ENCODE measurements around the gene ITGA2B. TPM values are rescaled to one million over a fixed set of nuclear protein-coding genes. Genes with fewer than 3 reads are reported as not detected.

Gene ITGA2B
- total and polyA plus RNA-seq, 2 of the 4 experiments (the other 2 are of a cell fraction), result under 0.01 to 0.26 TPM

GRCh38 chr17:44351464-44351863 is 38.0 kb downstream of the ITGA2B start:
- H4K20me1 ChIP-seq (ENCODE audit: insufficient read depth, low read length), result peaks cover 16% of the 10 kb centered on the region; the same call in 1 of the 2 replicates
- dilution Hi-C loops (cut with HindIII; ENCODE audit: low sequenced_read_pairs, unreplicated experiment), result no loop called here
- WGBS, 2 experiments (ENCODE audit: extremely low coverage in 2 of 2, insufficient read length in 1 of 2), result 100% methylated on average over 5 of the region's 8 CpGs; no CpG with 5 or more reads in 1 of the 2 experiments

More at GRCh38 chr17:44351464-44351863, 38.0 kb downstream of the ITGA2B start:
- in situ Hi-C loops (cut with MboI; ENCODE audit: low sequenced_read_pairs), result no loop called here
- no peak overlapping the region for H2AK5ac ChIP-seq (ENCODE audit: low read depth, low read length)
- H2AK9ac ChIP-seq (replicated peaks; ENCODE audit: low read depth, low read length, poor library complexity), result no peak overlapping the region
- no peaks in the 10 kb centered on the region for H3K9me3 ChIP-seq (ENCODE audit: control insufficient read depth, insufficient read depth, low read length)
- H3K27ac ChIP-seq (ENCODE audit: insufficient read depth, low read length), result no peak overlapping the region
- no peak overlapping the region for H2AFZ ChIP-seq (replicated peaks; ENCODE audit: low read length, poor library complexity)
- H3K56ac ChIP-seq (ENCODE audit: extremely low read depth, insufficient read depth, low read length), result no peak overlapping the region
- no peak overlapping the region for H2BK20ac ChIP-seq (ENCODE audit: low read depth, low read length)
- no peak overlapping the region for H4K5ac ChIP-seq (ENCODE audit: low read depth, low read length)
- no peak overlapping the region for H2BK120ac ChIP-seq (ENCODE audit: low read depth, low read length)
- ATAC-seq (ENCODE audit: low read depth) (no peak), DNase-seq (no peak)
- H3K36me3 ChIP-seq (ENCODE audit: control insufficient read depth, insufficient read depth, low read length), result peaks cover 43% of the 10 kb centered on the region
- H3K18ac ChIP-seq (ENCODE audit: low read depth, low read length), result no peak overlapping the region
- H4K91ac ChIP-seq (ENCODE audit: insufficient read depth, low read depth, low read length), result no peak overlapping the region
- intact Hi-C loops (cut with micrococcal nuclease), result no loop called here
- no peak overlapping the region for H3K23ac ChIP-seq (ENCODE audit: low read depth, low read length)
- H3K14ac ChIP-seq (replicated peaks; ENCODE audit: low read depth, low read length), result no peak overlapping the region
- H3K4me3 ChIP-seq (ENCODE audit: insufficient read depth, low read depth, low read length), result no peak overlapping the region
- peaks cover 2 to 18% of the 10 kb centered on the region in 2 experiments for H3K79me1 ChIP-seq (ENCODE audit: low read depth in 1 of 2, low read length in 2 of 2)
- H4K8ac ChIP-seq (ENCODE audit: low read depth in 2 of 2, low read length in 2 of 2), result no peak overlapping the region
- ChIA-PET CTCF (interaction anchor here (2.0 kb wide), 1 partner anchor 12 kb away, joined by 5 read pairs; the partner anchor contains the start of gene FAM171A2), POLR2A (ENCODE audit: unreplicated experiment) (no interaction called here)
- no peak overlapping the region for H3K9ac ChIP-seq (ENCODE audit: low read depth, low read length)
- no peaks in the 10 kb centered on the region for H3K4me1 ChIP-seq (ENCODE audit: control insufficient read depth, insufficient read depth, low read length)
- H3K9me1 ChIP-seq (ENCODE audit: insufficient read depth, low read length), result 0 out of 2 replicates have a peak, but pooled peaks cover under 1% of the 10 kb centered on the region
- H3K27me3 ChIP-seq (ENCODE audit: control insufficient read depth, insufficient read depth, low read length), result no peaks in the 10 kb centered on the region
- no peak overlapping the region for H2BK5ac ChIP-seq (ENCODE audit: low read depth, low read length, poor library complexity, severe bottlenecking)
- BruUV-seq (replicated peaks), result no TSS peak
- H3K4ac ChIP-seq (ENCODE audit: low read depth, low read length), result no peak overlapping the region
- TF ChIP-seq BHLHE40 (IDR thresholded peaks at IDR 0.05; ENCODE audit: low read depth, low read length) (no peak), SMC3 (IDR thresholded peaks at IDR 0.05; ENCODE audit: low read depth, low read length) (no peak), RFX5 (IDR thresholded peaks at IDR 0.05; ENCODE audit: low read depth, low read length) (no peak), MAFK (IDR thresholded peaks at IDR 0.05; ENCODE audit: low read depth, low read length) (no peak), FOS (IDR thresholded peaks at IDR 0.05; ENCODE audit: low read depth, low read length) (no peak), MAZ (IDR thresholded peaks at IDR 0.05; ENCODE audit: borderline replicate concordance, low read depth, low read length) (no peak), NFE2L2 (IDR thresholded peaks at IDR 0.05; ENCODE audit: low read depth, low read length) (no peak), RCOR1 (IDR thresholded peaks at IDR 0.05; ENCODE audit: insufficient replicate concordance, low read length) (no peak), CTCF (conservative IDR thresholded peaks at IDR 0.05; ENCODE audit: low read depth, low read length) (no peak), CHD1 (IDR thresholded peaks at IDR 0.05; ENCODE audit: low read depth, low read length) (no peak), ELK1 (IDR thresholded peaks at IDR 0.05; ENCODE audit: borderline replicate concordance, low read depth, low read length) (no peak), RAD21 (IDR thresholded peaks at IDR 0.05; ENCODE audit: low read length) (no peak), MXI1 (IDR thresholded peaks at IDR 0.05; ENCODE audit: borderline replicate concordance, low read depth, low read length) (no peak), POLR2A (IDR thresholded peaks at IDR 0.05; ENCODE audit: low read depth, low read length) (no peak)
- H3K4me2 ChIP-seq (ENCODE audit: low read depth, low read length), result no peak overlapping the region
- H2BK15ac ChIP-seq (ENCODE audit: low read depth, low read length), result no peak overlapping the region
